HepG2 (cell line): ENCODE results near the gene MC4R.

Experiments
- FOXJ3 ChIP-seq: sonication (generic); formaldehyde crosslinking; IDR thresholded peaks from 2 replicates; pipeline ENCODE4 v1.4.0; 2020; ENCODE audit warnings: missing genetic modification reagents, mild to moderate bottlenecking, borderline replicate concordance
- MEIS2 ChIP-seq: sonication (generic); formaldehyde crosslinking; IDR thresholded peaks from 2 replicates; pipeline ENCODE4 v1.9.0; 2021; ENCODE audit warnings: mild to moderate bottlenecking, missing genetic modification reagents
- ZNF256 ChIP-seq: sonication (generic); formaldehyde crosslinking; conservative IDR thresholded peaks from 2 replicates; pipeline ENCODE4 v1.4.0; 2020; ENCODE audit warnings: missing genetic modification reagents
- ZNF329 ChIP-seq: sonication (generic); formaldehyde crosslinking; IDR thresholded peaks from 2 replicates; pipeline ENCODE4 v1.9.0; 2021; ENCODE audit warnings: low read depth, mild to moderate bottlenecking, missing genetic modification reagents
- ZNF350 ChIP-seq: sonication (generic); formaldehyde crosslinking; IDR thresholded peaks from 2 replicates; pipeline ENCODE4 v1.4.0; 2020; ENCODE audit warnings: mild to moderate bottlenecking, low read depth, missing genetic modification reagents, borderline replicate concordance
- ZSCAN20 ChIP-seq: sonication (generic); formaldehyde crosslinking; IDR thresholded peaks from 2 replicates; pipeline ENCODE4 v1.4.0; 2020; ENCODE audit warnings: missing genetic modification reagents, mild to moderate bottlenecking, borderline replicate concordance
- TF ChIP-seq, protein P1 (sequence below): sonication (generic); formaldehyde crosslinking; IDR thresholded peaks from 2 replicates; pipeline ENCODE4 v1.4.0; 2020; ENCODE audit warnings: mild to moderate bottlenecking, missing genetic modification reagents

DNA sequence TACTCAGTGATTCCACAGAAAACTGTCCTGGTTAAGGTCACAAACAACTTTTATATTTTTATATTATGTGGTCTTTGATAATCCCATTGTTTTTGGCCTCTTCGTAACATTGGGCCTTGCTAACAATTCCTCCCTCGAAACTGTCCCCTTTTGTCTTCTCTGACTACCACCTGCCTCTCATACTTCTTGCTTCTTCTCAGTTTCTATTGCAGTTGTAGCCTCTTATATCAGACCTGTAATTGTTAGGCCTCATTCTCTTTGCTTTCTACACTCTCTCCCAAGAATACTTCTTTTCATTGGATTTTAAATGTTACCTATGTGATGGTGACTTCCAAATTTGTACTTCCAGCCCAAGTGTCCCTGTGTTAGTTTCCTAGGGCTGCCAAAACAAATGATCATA, 44.7 kb downstream of the MC4R start:
- TF ChIP-seq FOXJ3 (CRISPR knock-in tag): no peak
- TF ChIP-seq ZNF350 (CRISPR knock-in tag): no peak
- no peak for TF ChIP-seq MEIS2 (CRISPR knock-in tag)
- TF ChIP-seq, protein P1, sequence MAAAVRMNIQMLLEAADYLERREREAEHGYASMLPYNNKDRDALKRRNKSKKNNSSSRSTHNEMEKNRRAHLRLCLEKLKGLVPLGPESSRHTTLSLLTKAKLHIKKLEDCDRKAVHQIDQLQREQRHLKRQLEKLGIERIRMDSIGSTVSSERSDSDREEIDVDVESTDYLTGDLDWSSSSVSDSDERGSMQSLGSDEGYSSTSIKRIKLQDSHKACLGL (CRISPR knock-in tag): no peak
- no peak for TF ChIP-seq ZNF329 (CRISPR knock-in tag)
- no peak for TF ChIP-seq ZSCAN20
- no peak for TF ChIP-seq ZNF256 (CRISPR knock-in tag)
